ENCODE measurements around the gene MRPS10.
"Not testable (repeated sequence)": the region's sequence is repeated elsewhere in the genome, so short reads cannot be mapped to it uniquely, and the experiment has no call there.

GRCh38 chr6:42216495-42216894, 1.2 kb downstream of the MRPS10 start:
- TF ChIP-seq, protein P1, sequence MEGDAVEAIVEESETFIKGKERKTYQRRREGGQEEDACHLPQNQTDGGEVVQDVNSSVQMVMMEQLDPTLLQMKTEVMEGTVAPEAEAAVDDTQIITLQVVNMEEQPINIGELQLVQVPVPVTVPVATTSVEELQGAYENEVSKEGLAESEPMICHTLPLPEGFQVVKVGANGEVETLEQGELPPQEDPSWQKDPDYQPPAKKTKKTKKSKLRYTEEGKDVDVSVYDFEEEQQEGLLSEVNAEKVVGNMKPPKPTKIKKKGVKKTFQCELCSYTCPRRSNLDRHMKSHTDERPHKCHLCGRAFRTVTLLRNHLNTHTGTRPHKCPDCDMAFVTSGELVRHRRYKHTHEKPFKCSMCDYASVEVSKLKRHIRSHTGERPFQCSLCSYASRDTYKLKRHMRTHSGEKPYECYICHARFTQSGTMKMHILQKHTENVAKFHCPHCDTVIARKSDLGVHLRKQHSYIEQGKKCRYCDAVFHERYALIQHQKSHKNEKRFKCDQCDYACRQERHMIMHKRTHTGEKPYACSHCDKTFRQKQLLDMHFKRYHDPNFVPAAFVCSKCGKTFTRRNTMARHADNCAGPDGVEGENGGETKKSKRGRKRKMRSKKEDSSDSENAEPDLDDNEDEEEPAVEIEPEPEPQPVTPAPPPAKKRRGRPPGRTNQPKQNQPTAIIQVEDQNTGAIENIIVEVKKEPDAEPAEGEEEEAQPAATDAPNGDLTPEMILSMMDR (IDR thresholded peaks at IDR 0.05; ENCODE audit: low read depth, low read length, poor library complexity, severe bottlenecking) = not testable (repeated sequence)
- not testable (repeated sequence) for TF ChIP-seq EZH2phosphoT487 (IDR thresholded peaks at IDR 0.05; ENCODE audit: borderline replicate concordance, low read length)
